ENCODE results near the gene MCRIP1. TPM values are rescaled to one million over a fixed set of nuclear protein-coding genes. Genes with fewer than 3 reads are reported as not detected.

The MCRIP1 gene, protein sequence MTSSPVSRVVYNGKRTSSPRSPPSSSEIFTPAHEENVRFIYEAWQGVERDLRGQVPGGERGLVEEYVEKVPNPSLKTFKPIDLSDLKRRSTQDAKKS
- total RNA-seq (2014; rRNA removed; shearing (Covaris generic)) (102 and 135 TPM in 2 replicates), polyA plus RNA-seq (2016; fragmentation: Nextera tagmentation; extraction: Ambion mirVana) (145 and 147 TPM in 2 replicates)

DNA sequence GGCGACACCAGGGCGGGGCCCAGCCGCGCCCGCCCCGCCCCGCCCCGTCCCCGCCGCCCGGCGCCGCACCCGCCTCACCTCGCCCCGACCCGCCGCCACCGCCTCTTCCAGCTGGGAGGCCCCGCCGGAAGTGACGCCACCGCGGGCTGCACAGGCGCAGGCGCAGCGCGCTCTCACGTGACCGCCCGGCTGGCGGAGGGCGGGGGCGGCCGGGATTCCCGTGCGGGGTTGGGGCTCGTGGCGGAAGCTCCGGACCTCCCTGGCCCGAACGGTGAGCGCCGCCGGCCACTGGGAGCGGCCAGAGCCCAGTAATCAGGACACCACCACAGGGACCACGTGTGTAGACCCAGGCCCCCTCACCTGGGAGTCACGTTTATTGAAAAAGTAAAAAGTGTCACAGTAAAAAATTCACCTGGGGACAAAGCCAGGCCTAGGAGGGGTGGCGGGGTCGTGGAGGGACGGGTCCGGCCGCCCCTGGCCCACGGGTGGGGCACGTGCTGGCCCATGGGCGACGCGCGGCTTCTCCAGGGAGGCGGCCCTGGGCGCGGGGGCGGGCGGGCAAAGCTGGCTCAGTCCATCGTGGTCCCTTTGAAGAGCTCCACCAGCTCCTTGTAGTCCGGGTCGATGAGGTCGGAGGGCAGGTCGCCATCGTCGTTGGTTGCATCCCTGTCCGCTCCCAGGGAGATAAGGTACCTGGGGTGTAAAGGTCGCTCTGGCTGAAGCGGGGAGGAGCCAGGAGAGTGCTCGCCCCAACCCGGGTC lies at the start of gene MCRIP1:
Gene MCRIP1 (minus strand): TSS at position 132 of the 761 bp plus-strand sequence. CDS start 8,785 bp downstream, outside the sequence.
- peak within 1 kb of the TSS; percentile 64 for H2AFZ ChIP-seq
- no peaks in the 10 kb centered on the region for H3K9me2 ChIP-seq (ENCODE audit: insufficient read depth)
- peaks cover 7% of the 10 kb centered on the region for H3K4me1 ChIP-seq (ENCODE audit: insufficient read depth)
- TF ChIP-seq EZH2phosphoT487 (IDR thresholded peaks at IDR 0.05; ENCODE audit: insufficient read depth, low read depth) (no peak), EZH2 (IDR thresholded peaks at IDR 0.05; ENCODE audit: insufficient read depth, poor library complexity, severe bottlenecking) (no peak)
- in situ Hi-C loops (cut with MboI), result no loop called here
- peak within 1 kb of the TSS; percentile 91 for H3K27ac ChIP-seq
- H3K36me3 ChIP-seq (ENCODE audit: low read depth), result no peaks in the 10 kb centered on the region
- peaks cover 5% of the 10 kb centered on the region; the same call in 1 of the 2 replicates for H3F3A ChIP-seq (ENCODE audit: insufficient read depth)
- H3K9ac ChIP-seq, result peak within 1 kb of the TSS; percentile 98
- peak; percentile 99 for DNase-seq
- H3K4me3 ChIP-seq, result peak within 1 kb of the TSS; percentile 79
- no peaks in the 10 kb centered on the region for H3K9me3 ChIP-seq (ENCODE audit: low read depth)
- H3K4me2 ChIP-seq (ENCODE audit: unreplicated experiment), result peak within 1 kb of the TSS; percentile 89
- peaks cover 39% of the 10 kb centered on the region for H3K79me2 ChIP-seq (ENCODE audit: insufficient read depth)
- WGBS, 2 experiments (ENCODE audit: low coverage in 1 of 2, low lambda C conversion rate in 2 of 2, missing lambda C conversion rate in 2 of 2), result 2 to 3% methylated on average over 45 to 65 of the region's 76 CpGs
- H4K20me1 ChIP-seq (ENCODE audit: insufficient read depth), result no peaks in the 10 kb centered on the region
- H3K27me3 ChIP-seq (replicated peaks; ENCODE audit: insufficient read depth), result no peaks in the 10 kb centered on the region

DNA sequence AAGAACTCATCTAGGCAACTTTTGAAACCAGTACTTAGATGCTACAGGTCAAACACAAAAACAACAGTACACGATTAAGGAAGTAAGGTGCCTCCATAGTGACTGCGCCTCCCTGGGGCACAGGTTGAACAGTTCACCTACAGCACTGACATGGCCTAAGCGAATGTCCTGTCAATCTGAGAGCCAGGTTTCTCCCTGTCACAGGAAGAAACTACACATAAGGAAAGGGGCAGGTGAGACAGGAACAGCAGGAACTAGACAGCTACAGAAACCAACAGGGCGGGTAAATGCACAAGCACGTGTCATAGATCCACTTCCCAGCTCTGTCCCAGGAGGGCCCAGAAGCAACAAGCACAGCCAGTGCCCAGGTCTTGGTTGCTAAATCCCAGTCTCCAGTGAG lies 46.0 kb upstream of the MCRIP1 start:
- in situ Hi-C loops (cut with MboI), result no loop called here
- WGBS, 2 experiments (ENCODE audit: low coverage in 1 of 2, low lambda C conversion rate in 2 of 2, missing lambda C conversion rate in 2 of 2), result 96 to 99% methylated on average over 5 of the region's 5 CpGs
- no peak overlapping the region for H3K9ac ChIP-seq

DNA sequence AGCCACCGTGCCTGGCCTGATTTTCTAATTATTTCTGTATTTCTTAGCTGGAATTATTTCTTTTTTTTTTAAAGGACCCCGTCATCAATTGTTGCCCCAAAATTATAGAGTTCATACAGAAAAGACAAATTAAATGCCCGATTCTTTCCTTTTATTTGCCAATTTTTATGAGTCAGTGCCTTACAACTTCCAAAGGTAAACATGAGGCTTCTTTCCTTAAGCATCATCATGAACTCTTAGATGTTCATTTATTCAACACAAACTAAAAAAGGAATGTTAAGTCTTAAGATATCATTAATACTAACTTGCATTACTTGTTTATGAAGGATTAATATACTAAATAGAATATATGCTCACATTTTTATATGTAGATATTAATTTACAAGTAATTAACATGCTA lies 45.2 kb upstream of the MCRIP1 start:
- H3K36me3 ChIP-seq (ENCODE audit: low read depth), result peaks cover 8% of the 10 kb centered on the region
- 91 to 96% methylated on average over 3 of the region's 3 CpGs for WGBS, 2 experiments (ENCODE audit: low coverage in 1 of 2, low lambda C conversion rate in 2 of 2, missing lambda C conversion rate in 2 of 2)
- in situ Hi-C loops (cut with MboI), result no loop called here

More for the DNA sequence above, 46.0 kb upstream of the MCRIP1 start:
- TF ChIP-seq EZH2 (IDR thresholded peaks at IDR 0.05; ENCODE audit: insufficient read depth, poor library complexity, severe bottlenecking) (no peak), EZH2phosphoT487 (IDR thresholded peaks at IDR 0.05; ENCODE audit: insufficient read depth, low read depth) (no peak)
- Histone ChIP-seq H3K4me3 (no peak overlapping the region), H3K27ac (no peak overlapping the region), H2AFZ (no peak overlapping the region), H3K4me1 (ENCODE audit: insufficient read depth) (no peaks in the 10 kb centered on the region), H3K4me2 (ENCODE audit: unreplicated experiment) (no peak overlapping the region), H3K27me3 (replicated peaks; ENCODE audit: insufficient read depth) (no peaks in the 10 kb centered on the region), H3K9me2 (ENCODE audit: insufficient read depth) (no peaks in the 10 kb centered on the region), H3K9me3 (ENCODE audit: low read depth) (no peaks in the 10 kb centered on the region), H3K36me3 (ENCODE audit: low read depth) (peaks cover 8% of the 10 kb centered on the region), H3K79me2 (ENCODE audit: insufficient read depth) (peaks cover 25% of the 10 kb centered on the region; the same call in 1 of the 2 replicates), H3F3A (ENCODE audit: insufficient read depth) (peaks cover 10% of the 10 kb centered on the region; the same call in 1 of the 2 replicates), H4K20me1 (ENCODE audit: insufficient read depth) (no peaks in the 10 kb centered on the region)
- no peak for DNase-seq

DNA sequence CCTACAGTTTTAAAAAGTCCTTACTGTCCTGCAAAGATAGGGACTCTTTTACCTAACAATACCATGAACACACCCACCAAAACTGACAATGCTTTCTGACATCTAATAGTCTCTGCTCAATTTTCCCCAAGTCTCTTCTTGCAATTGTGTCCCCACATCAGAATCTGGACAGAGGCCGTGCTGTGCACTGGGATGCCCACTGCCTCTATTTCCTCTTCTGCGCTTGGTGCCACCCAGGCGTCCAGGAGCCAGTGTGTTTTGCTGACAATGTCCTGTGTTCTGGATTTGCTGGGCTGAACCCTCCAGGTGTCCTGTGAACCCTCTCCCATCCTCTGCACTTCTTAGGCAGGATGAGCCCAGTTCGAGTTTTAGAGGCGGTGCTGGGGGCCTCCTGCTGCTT lies 44.5 kb upstream of the MCRIP1 start:
- H3K4me3 ChIP-seq, result no peak overlapping the region
- no peak overlapping the region for H3K4me2 ChIP-seq (ENCODE audit: unreplicated experiment)
- H3K79me2 ChIP-seq (ENCODE audit: insufficient read depth), result peaks cover 23% of the 10 kb centered on the region
- no peaks in the 10 kb centered on the region for H3K9me3 ChIP-seq (ENCODE audit: low read depth)
- 95 to 100% methylated on average over 5 of the region's 5 CpGs for WGBS, 2 experiments (ENCODE audit: low coverage in 1 of 2, low lambda C conversion rate in 2 of 2, missing lambda C conversion rate in 2 of 2)
- no peak for DNase-seq
- H3K4me1 ChIP-seq (ENCODE audit: insufficient read depth), result peaks cover under 1% of the 10 kb centered on the region; the same call in 1 of the 2 replicates
- no peaks in the 10 kb centered on the region for H3K9me2 ChIP-seq (ENCODE audit: insufficient read depth)
- no peaks in the 10 kb centered on the region for H4K20me1 ChIP-seq (ENCODE audit: insufficient read depth)
- H3F3A ChIP-seq (ENCODE audit: insufficient read depth), result peaks cover 22% of the 10 kb centered on the region
- TF ChIP-seq EZH2phosphoT487 (IDR thresholded peaks at IDR 0.05; ENCODE audit: insufficient read depth, low read depth) (no peak), EZH2 (IDR thresholded peaks at IDR 0.05; ENCODE audit: insufficient read depth, poor library complexity, severe bottlenecking) (no peak)
- H3K27me3 ChIP-seq (replicated peaks; ENCODE audit: insufficient read depth), result no peaks in the 10 kb centered on the region
- no peak overlapping the region for H3K27ac ChIP-seq
- H2AFZ ChIP-seq, result no peak overlapping the region
- H3K36me3 ChIP-seq (ENCODE audit: low read depth), result peaks cover 8% of the 10 kb centered on the region
- no peak overlapping the region for H3K9ac ChIP-seq
- in situ Hi-C loops (cut with MboI), result no loop called here

More for the DNA sequence above, 45.2 kb upstream of the MCRIP1 start:
- no peak overlapping the region for H3K9ac ChIP-seq
- H3K9me3 ChIP-seq (ENCODE audit: low read depth), result no peaks in the 10 kb centered on the region
- H3K4me3 ChIP-seq, result no peak overlapping the region
- no peak for TF ChIP-seq EZH2phosphoT487 (IDR thresholded peaks at IDR 0.05; ENCODE audit: insufficient read depth, low read depth)
- TF ChIP-seq EZH2 (IDR thresholded peaks at IDR 0.05; ENCODE audit: insufficient read depth, poor library complexity, severe bottlenecking), result no peak
- H3K79me2 ChIP-seq (ENCODE audit: insufficient read depth), result peaks cover 23% of the 10 kb centered on the region
- no peaks in the 10 kb centered on the region for H3K4me1 ChIP-seq (ENCODE audit: insufficient read depth)
- H2AFZ ChIP-seq, result no peak overlapping the region
- H4K20me1 ChIP-seq (ENCODE audit: insufficient read depth), result no peaks in the 10 kb centered on the region
- H3F3A ChIP-seq (ENCODE audit: insufficient read depth), result peaks cover 15% of the 10 kb centered on the region
- no peak overlapping the region for H3K27ac ChIP-seq
- H3K4me2 ChIP-seq (ENCODE audit: unreplicated experiment), result no peak overlapping the region
- no peaks in the 10 kb centered on the region for H3K9me2 ChIP-seq (ENCODE audit: insufficient read depth)
- no peak for DNase-seq
- H3K27me3 ChIP-seq (replicated peaks; ENCODE audit: insufficient read depth), result no peaks in the 10 kb centered on the region
